ENCODE results near the gene ARAP3.

The ARAP3 gene

GRCh38 chr5:141669520-141669919, 12.5 kb downstream of the ARAP3 start:
- no peaks in the 10 kb centered on the region; the same call in 1 of the 2 replicates for H4K20me1 ChIP-seq (ENCODE audit: insufficient read depth, low read length)
- H3K36me3 ChIP-seq (ENCODE audit: insufficient read depth, low read length): no peaks in the 10 kb centered on the region
- H3K9me3 ChIP-seq (ENCODE audit: insufficient read depth, low read length, severe bottlenecking): no peaks in the 10 kb centered on the region
- ATAC-seq (ENCODE audit: insufficient read depth, low read depth) (no peak), DNase-seq (no peak)
- H3K79me2 ChIP-seq (ENCODE audit: insufficient read depth, low read length): no peaks in the 10 kb centered on the region
- H3K4me1 ChIP-seq (ENCODE audit: insufficient read depth, low read length): no peaks in the 10 kb centered on the region
- H3K9ac ChIP-seq (ENCODE audit: low read depth, low read length): no peak overlapping the region
- no peak overlapping the region for H2AFZ ChIP-seq (ENCODE audit: low read depth, low read length)
- no peak overlapping the region for H3K27ac ChIP-seq (ENCODE audit: low read length)
- H3K4me3 ChIP-seq (ENCODE audit: low read depth in 1 of 2, low read length in 2 of 2): no peak overlapping the region
- H3K4me2 ChIP-seq (ENCODE audit: insufficient read depth, low read length): no peak overlapping the region
- TF ChIP-seq CTCF (IDR thresholded peaks at IDR 0.05; ENCODE audit: borderline replicate concordance, extremely low read depth, low read length, poor library complexity, severe bottlenecking) (no peak), EZH2 (IDR thresholded peaks at IDR 0.05; ENCODE audit: borderline replicate concordance, low read depth, low read length, severe bottlenecking) (no peak)
- H3K27me3 ChIP-seq (ENCODE audit: insufficient read depth, low read length, poor library complexity): no peaks in the 10 kb centered on the region

- Histone ChIP-seq H3K4me2 (ENCODE audit: insufficient read depth, low read length) (no peak overlapping the region), H4K20me1 (ENCODE audit: insufficient read depth, low read length) (no peaks in the 10 kb centered on the region; the same call in 1 of the 2 replicates), H3K36me3 (ENCODE audit: insufficient read depth, low read length) (no peaks in the 10 kb centered on the region), H3K27me3 (ENCODE audit: insufficient read depth, low read length, poor library complexity) (no peaks in the 10 kb centered on the region), H3K4me3 (ENCODE audit: low read depth in 1 of 2, low read length in 2 of 2) (no peak overlapping the region), H3K9ac (ENCODE audit: low read depth, low read length) (no peak overlapping the region), H2AFZ (ENCODE audit: low read depth, low read length) (no peak overlapping the region), H3K4me1 (ENCODE audit: insufficient read depth, low read length) (no peaks in the 10 kb centered on the region), H3K79me2 (ENCODE audit: insufficient read depth, low read length) (no peaks in the 10 kb centered on the region), H3K9me3 (ENCODE audit: insufficient read depth, low read length, severe bottlenecking) (no peaks in the 10 kb centered on the region), H3K27ac (ENCODE audit: low read length) (no peak overlapping the region)
- DNase-seq: no peak
- ATAC-seq (ENCODE audit: insufficient read depth, low read depth): no peak
- TF ChIP-seq EZH2 (IDR thresholded peaks at IDR 0.05; ENCODE audit: borderline replicate concordance, low read depth, low read length, severe bottlenecking) (no peak), CTCF (IDR thresholded peaks at IDR 0.05; ENCODE audit: borderline replicate concordance, extremely low read depth, low read length, poor library complexity, severe bottlenecking) (no peak)
Measured at GRCh38 chr5:141668601-141669265, 13.3 kb downstream of the ARAP3 start.

DNA sequence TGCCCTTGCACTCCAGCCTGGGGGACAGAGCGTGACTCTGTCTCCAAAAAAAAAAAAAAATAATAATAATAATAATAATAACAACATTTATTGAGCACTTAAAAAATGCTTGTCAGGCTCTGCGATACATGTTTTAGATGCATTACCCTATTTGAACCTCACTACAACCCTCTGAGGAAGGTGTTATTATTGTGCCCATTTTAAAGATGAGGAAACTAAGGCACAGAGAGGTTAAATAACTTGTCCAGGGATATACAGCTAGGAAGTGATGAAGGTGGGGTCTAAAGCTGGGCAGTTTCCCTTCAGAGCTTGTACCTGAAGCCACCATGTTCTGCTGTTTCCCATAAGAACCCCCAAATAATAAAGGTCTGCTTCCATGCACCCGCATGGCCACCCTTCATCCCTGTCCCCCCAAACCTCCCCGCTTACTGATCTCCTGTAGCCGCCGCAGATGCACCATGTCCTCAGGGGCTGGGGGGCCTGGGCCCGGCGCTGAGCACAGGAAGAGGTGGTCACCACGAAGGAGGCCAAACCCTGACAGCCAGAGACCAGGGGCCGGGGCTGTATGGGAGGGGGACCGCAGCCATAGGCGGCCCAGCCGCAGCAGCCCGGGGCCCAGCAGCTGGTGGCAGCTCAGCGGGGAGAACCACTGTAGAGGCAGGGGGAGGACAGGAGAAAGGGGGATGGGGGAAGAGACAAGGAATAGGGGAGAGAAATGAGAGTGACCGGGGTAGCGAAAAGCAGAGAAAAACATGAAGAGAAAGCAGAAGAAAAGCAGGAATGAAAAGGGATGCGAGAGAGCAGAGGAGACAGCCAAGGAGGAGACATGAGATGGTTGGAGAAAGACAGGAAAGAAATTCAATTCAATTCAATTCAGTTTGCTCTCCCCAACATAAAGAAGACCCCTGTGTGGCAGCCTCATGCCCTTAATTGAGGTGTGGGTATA, 15.8 kb downstream of the ARAP3 start:
- Histone ChIP-seq H3K4me1 (ENCODE audit: insufficient read depth, low read length) (no peaks in the 10 kb centered on the region), H3K36me3 (ENCODE audit: insufficient read depth, low read length) (no peaks in the 10 kb centered on the region), H3K27me3 (ENCODE audit: insufficient read depth, low read length, poor library complexity) (no peaks in the 10 kb centered on the region), H4K20me1 (ENCODE audit: insufficient read depth, low read length) (no peaks in the 10 kb centered on the region; the same call in 1 of the 2 replicates), H3K4me2 (ENCODE audit: insufficient read depth, low read length) (no peak overlapping the region), H3K9ac (ENCODE audit: low read depth, low read length) (no peak overlapping the region), H3K79me2 (ENCODE audit: insufficient read depth, low read length) (no peaks in the 10 kb centered on the region), H3K4me3 (ENCODE audit: low read depth in 1 of 2, low read length in 2 of 2) (no peak overlapping the region), H3K27ac (ENCODE audit: low read length) (no peak overlapping the region), H3K9me3 (ENCODE audit: insufficient read depth, low read length, severe bottlenecking) (no peaks in the 10 kb centered on the region), H2AFZ (ENCODE audit: low read depth, low read length) (no peak overlapping the region)
- no peak for DNase-seq
- ATAC-seq (ENCODE audit: insufficient read depth, low read depth): no peak
- TF ChIP-seq CTCF (IDR thresholded peaks at IDR 0.05; ENCODE audit: borderline replicate concordance, extremely low read depth, low read length, poor library complexity, severe bottlenecking) (no peak), EZH2 (IDR thresholded peaks at IDR 0.05; ENCODE audit: borderline replicate concordance, low read depth, low read length, severe bottlenecking) (no peak)

Measured in DND-41 (cell line).